GM12878 (cell line): ENCODE measurements around the gene FAM117B.

Source experiments
- ATF3 ChIP-seq: IDR thresholded peaks from 2 replicates; pipeline ENCODE4 v1.6.1; 2011; ENCODE audit warnings: low read depth, mild to moderate bottlenecking, low read length, moderate library complexity, borderline replicate concordance; ENCODE audit errors: extremely low read depth
- CTCF ChIP-seq, 3 experiments: IDR thresholded peaks in 2 of 3; conservative IDR thresholded peaks in 1 of 3; 2 replicates each; pipeline ENCODE4 v1.5.1; 2011; ENCODE audit warnings: low read depth in 3 of 3, low read length in 3 of 3, mild to moderate bottlenecking in 3 of 3, control low read depth in 2 of 3, moderate library complexity in 2 of 3, inconsistent platforms in 1 of 3, mixed read lengths in 1 of 3; ENCODE audit not compliant: control insufficient read depth in 2 of 3, insufficient read depth in 1 of 3; ENCODE audit errors: extremely low read depth in 1 of 3
- ETV6 ChIP-seq, 2 experiments: fragments of 450-650 bp in 1 of 2; IDR thresholded peaks in 1 of 2; conservative IDR thresholded peaks in 1 of 2; 2 replicates each; pipeline ENCODE4 v1.6.1; 2014; ENCODE audit warnings: antibody characterized with exemption in 1 of 2, borderline replicate concordance in 1 of 2, low read depth in 1 of 2, mild to moderate bottlenecking in 1 of 2, moderate library complexity in 1 of 2
- IRF4 ChIP-seq: IDR thresholded peaks from 2 replicates; pipeline ENCODE4 v1.6.1; 2011; ENCODE audit warnings: low read depth, low read length
- KAT2A ChIP-seq: conservative IDR thresholded peaks from 2 replicates; pipeline ENCODE4 v1.6.1; 2011; ENCODE audit warnings: low read depth, low read length; ENCODE audit not compliant: control insufficient read depth
- POU2F2 ChIP-seq: IDR thresholded peaks from 3 replicates; pipeline ENCODE4 v1.6.1; 2011; ENCODE audit warnings: low read depth, mild to moderate bottlenecking, low read length, borderline replicate concordance
- SIN3A ChIP-seq: IDR thresholded peaks from 2 replicates; pipeline ENCODE4 v1.6.1; 2012; ENCODE audit warnings: low read depth, low read length, improper control_type of control experiment
- TF ChIP-seq, protein P1 (sequence below): IDR thresholded peaks from 2 replicates; pipeline ENCODE4 v1.6.1; 2012; ENCODE audit warnings: mild to moderate bottlenecking, low read depth, low read length

GRCh38 chr2:202680512-202680911 lies 45.7 kb downstream of the FAM117B start:
- no peak for TF ChIP-seq SIN3A
- TF ChIP-seq ETV6 (conservative IDR thresholded peaks at IDR 0.05 in 1 of 2, IDR thresholded peaks at IDR 0.05 in 1 of 2; ENCODE audit: borderline replicate concordance in 1 of 2, low read depth in 1 of 2) = no peak
- TF ChIP-seq ATF3 = no peak
- TF ChIP-seq IRF4 = no peak
- TF ChIP-seq CTCF (IDR thresholded peaks at IDR 0.05 in 2 of 3, conservative IDR thresholded peaks at IDR 0.05 in 1 of 3; ENCODE audit: control insufficient read depth in 2 of 3, extremely low read depth in 1 of 3, insufficient read depth in 1 of 3, low read depth in 3 of 3, low read length in 3 of 3) = no peak
- TF ChIP-seq POU2F2 = no peak
- TF ChIP-seq, protein P1, sequence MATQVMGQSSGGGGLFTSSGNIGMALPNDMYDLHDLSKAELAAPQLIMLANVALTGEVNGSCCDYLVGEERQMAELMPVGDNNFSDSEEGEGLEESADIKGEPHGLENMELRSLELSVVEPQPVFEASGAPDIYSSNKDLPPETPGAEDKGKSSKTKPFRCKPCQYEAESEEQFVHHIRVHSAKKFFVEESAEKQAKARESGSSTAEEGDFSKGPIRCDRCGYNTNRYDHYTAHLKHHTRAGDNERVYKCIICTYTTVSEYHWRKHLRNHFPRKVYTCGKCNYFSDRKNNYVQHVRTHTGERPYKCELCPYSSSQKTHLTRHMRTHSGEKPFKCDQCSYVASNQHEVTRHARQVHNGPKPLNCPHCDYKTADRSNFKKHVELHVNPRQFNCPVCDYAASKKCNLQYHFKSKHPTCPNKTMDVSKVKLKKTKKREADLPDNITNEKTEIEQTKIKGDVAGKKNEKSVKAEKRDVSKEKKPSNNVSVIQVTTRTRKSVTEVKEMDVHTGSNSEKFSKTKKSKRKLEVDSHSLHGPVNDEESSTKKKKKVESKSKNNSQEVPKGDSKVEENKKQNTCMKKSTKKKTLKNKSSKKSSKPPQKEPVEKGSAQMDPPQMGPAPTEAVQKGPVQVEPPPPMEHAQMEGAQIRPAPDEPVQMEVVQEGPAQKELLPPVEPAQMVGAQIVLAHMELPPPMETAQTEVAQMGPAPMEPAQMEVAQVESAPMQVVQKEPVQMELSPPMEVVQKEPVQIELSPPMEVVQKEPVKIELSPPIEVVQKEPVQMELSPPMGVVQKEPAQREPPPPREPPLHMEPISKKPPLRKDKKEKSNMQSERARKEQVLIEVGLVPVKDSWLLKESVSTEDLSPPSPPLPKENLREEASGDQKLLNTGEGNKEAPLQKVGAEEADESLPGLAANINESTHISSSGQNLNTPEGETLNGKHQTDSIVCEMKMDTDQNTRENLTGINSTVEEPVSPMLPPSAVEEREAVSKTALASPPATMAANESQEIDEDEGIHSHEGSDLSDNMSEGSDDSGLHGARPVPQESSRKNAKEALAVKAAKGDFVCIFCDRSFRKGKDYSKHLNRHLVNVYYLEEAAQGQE = no peak
- no peak for TF ChIP-seq KAT2A
